ENCODE results near the gene CETP.
"Not testable (repeated sequence)": the region's sequence is repeated elsewhere in the genome, so short reads cannot be mapped to it uniquely, and the experiment has no call there.

The CETP gene

GRCh38 chr16:56956076-56956475, 5.7 kb upstream of the CETP start:
- no peak for DNase-seq (ENCODE audit: low read depth)

DNA sequence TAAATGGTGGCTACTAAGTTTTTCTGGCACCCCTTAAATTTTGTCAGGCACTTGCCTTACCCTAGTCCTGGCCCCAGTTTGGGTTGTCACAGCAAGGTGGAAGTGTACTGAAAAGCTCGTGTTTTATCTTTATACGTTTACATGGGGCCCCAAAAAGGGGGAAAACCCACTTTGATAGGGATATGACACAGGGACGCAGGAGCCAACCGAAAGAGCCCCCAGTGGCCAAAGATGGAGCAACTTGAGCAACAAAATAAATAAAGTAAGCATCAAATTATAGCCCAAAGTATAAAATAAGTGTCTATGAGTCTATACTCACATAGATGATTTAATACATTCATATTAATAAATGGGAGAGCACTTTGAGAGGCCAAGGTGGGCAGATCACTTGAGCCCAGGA, 5.0 kb upstream of the CETP start:
- DNase-seq (ENCODE audit: low read depth) = no peak

GRCh38 chr16:56960681-56961281, 969 bp upstream of the CETP start:
- DNase-seq (ENCODE audit: low read depth) = no peak

GRCh38 chr16:56961386-56961785, 364 bp upstream of the CETP start:
- DNase-seq (ENCODE audit: low read depth) = no peak

GRCh38 chr16:56964243-56965148, 2.7 kb downstream of the CETP start:
- peak; percentile 90 for DNase-seq (ENCODE audit: low read depth)

DNA sequence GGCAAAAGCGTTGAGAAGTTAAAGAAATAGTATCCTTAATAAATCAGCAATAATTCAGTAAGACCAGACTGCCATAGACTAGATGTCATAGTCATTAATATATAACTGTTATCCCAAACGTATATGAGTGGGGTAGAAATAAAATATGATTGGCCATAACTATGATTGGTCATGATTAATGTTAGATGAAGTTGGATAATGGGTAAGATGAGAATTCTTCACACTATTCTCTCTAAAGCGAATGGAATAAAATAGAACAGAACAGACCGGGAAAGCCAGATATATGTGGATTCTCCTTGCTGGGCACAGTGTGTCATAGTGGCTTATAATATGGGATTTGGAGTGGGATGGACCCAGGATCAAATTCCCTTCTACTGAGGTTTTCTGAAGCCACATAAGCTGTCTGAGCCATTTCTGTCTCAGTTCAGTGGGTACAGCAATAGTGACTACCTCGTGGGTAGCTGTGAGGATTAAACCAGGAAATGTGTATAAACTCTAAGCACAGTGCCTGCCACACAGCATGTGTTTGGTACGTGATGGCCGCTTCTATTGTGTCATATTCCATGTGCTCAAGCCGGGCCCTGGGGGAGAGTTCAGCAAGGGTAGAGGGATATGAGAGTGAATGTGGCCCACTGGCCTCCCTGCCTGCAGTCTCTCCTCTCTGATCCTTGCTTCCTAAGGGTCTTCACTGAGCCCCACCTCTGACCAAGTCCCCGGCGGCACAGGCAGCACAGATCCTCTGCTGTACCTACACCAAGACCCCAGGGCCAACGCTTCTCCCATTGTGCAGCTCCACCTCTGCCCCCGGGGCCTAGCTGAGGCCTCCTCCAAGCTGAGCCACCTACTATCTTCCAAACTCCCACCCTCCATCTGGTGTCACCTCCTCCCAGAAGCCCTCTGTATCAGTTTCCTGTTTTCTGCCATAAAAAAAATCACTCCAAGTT, 3.7 kb downstream of the CETP start:
- no peak for DNase-seq (ENCODE audit: low read depth)

GRCh38 chr16:56966093-56966475, 4.3 kb downstream of the CETP start:
- no peak for DNase-seq (ENCODE audit: low read depth)

GRCh38 chr16:56967733-56968132, 6.0 kb downstream of the CETP start:
- DNase-seq (ENCODE audit: low read depth) = no peak

DNA sequence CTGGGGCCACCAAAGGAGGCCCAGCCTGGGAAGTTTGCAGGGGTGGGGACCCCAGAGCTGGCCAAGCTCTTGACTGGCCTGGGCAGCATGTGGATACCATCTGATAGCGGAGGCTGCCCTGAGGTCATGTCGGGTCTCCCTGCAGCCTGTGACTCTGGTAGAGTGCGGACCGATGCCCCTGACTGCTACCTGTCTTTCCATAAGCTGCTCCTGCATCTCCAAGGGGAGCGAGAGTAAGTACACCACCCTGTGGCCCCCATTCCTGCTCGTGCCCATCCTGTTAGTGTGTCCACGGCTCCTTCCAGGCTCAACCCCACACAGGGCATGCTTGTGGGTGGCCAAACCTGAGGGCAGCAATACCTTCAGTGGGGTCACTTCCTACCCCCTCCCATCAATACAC, 8.0 kb downstream of the CETP start:
- no peak for DNase-seq (ENCODE audit: low read depth)

DNA sequence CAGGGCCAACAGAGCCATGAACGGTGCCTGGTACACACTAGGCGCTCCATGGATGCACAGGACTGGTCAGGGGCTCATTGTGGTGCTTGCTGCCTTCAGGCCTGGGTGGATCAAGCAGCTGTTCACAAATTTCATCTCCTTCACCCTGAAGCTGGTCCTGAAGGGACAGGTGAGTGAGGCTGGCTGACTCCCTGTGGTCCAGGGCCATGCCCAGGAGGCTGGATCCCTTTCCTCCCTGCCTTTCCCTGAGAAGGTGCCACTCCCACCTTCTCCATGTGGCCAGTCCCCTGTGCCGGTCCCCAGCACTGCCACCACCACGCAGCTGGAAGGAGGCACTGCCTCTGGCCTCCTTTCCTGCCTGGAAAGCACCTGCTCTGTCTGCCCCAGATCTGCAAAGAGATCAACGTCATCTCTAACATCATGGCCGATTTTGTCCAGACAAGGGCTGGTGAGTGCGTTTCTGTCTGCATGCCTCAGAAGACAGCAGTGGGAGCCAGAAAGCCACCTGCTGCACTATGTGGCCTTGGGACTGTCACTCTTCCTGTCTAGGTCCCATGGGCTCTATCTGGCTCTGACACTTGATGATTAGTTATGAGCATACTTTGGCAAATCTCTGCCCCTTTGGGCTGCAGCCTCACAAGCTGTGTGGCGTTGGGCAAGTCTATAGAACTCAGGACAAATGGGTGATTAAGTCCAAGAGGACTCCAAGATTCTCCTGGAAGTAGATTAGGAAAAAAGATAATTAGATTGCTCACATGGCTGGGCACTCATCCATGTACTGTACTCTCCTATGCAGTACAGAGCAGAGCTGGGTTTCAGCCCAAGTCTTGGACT, 9.4 kb downstream of the CETP start:
- no peak for DNase-seq (ENCODE audit: low read depth)

- DNase-seq (ENCODE audit: low read depth) = no peak
Measured at GRCh38 chr16:56971768-56972043, 10.0 kb downstream of the CETP start.

GRCh38 chr16:56972403-56973293, 10.9 kb downstream of the CETP start:
- DNase-seq (ENCODE audit: low read depth) = no peak

DNA sequence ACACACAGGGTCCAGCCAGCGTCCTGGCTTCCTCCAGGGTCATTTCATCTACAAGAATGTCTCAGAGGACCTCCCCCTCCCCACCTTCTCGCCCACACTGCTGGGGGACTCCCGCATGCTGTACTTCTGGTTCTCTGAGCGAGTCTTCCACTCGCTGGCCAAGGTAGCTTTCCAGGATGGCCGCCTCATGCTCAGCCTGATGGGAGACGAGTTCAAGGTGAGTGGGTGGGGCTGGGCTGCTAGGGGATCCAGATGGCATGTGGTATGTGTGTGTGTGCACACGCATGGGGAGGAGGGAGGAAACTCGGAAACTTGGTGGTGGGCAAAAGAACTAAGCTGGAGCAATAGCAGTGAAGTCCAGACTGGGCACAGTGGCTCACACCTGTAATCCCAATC, 11.5 kb downstream of the CETP start:
- no peak for DNase-seq (ENCODE audit: low read depth)

DNA sequence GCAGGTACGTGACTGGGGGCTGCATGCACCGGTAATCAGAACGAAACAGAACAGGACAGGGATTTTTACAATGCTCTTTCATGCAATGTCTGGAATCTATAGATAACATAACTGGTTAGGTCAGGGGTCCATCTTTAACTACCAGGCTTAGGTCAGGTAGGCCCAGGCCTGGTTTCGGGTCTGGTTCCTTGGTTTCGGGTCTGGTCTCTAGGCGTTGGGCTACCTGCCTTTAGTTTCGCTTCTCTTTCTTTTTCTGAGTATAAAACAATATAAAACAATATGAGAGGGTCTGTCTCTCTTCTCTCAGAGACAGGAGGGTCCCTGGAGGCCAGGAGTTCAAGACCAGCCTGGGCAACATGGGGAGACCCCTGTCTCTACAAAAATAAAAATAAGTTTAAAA, 12.1 kb downstream of the CETP start:
- not testable (repeated sequence) for DNase-seq (ENCODE audit: low read depth)

- DNase-seq (ENCODE audit: low read depth) = no peak
Measured at GRCh38 chr16:56974549-56975300, 13.0 kb downstream of the CETP start.

- no peak for DNase-seq (ENCODE audit: low read depth)
Measured at GRCh38 chr16:56975714-56976113, 14.0 kb downstream of the CETP start.

DNA sequence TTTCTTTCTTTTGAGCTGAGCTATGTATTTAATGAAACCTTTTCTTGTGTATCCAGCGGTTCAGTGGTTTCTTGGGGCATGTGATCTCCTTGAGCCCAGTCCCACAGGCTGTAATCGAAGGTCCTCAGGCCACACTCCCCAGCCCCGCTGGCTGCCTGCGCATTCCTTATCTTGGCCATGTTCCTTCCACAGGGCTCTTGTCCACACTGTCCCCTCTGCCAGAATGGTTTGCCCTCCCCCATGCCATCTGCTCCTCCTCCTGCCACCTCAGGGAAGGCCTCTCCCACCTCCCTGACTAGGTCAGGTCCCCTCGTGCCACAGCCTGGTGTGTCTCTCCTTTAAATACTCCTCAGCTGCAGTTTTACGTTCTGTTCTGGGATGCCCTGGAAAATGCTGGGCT, 15.5 kb downstream of the CETP start:
- DNase-seq (ENCODE audit: low read depth) = no peak

DNA sequence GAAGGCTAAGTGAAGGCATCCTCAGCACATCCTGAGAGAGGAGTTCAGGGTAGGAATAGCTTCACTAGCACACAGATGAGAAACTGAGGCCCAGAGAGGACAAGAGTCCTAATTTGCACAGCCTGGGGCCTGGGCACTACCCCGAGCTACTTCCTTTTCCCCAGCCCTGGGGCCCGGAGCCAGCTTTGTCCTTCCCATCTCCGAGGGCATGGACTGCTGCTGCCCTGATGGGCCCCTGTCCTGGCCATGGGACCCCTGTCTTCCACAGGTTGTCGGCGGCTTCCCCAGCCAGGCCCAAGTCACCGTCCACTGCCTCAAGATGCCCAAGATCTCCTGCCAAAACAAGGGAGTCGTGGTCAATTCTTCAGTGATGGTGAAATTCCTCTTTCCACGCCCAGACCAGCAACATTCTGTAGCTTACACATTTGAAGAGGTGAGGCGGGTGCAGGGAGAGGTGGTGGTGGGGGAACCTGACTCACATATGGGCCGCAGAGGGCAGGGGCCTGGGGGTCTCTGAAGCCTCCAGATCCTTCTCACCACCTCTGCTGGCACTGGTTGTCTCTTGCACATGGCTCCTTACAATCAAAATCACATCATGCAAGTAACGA, 16.2 kb downstream of the CETP start:
- no peak for DNase-seq (ENCODE audit: low read depth)

DNA sequence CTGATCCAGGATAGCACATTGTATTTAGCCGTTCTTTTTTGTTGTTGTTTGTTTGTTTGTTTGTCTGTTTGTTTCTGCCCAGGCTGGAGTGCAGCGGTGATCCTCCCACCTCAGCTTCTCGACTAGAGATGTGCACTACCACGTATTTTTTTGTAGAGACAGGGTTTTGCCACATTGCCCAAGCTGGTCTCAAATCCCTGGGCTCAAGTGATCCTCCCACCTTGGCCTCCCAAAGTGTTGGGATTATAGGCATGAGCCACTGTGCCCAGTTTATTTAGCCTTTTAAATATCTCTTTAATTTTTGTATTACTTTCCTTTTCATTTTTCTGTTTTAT, 18.4 kb downstream of the CETP start:
- no peak for DNase-seq (ENCODE audit: low read depth)
